HCT116 (cell line): ENCODE results near the gene RPL39L. TPM values are rescaled to one million over a fixed set of nuclear protein-coding genes. Genes with fewer than 3 reads are reported as not detected.
"Not testable (repeated sequence)": the region's sequence is repeated elsewhere in the genome, so short reads cannot be mapped to it uniquely, and the experiment has no call there.

Source experiments
- ATAC-seq: fragments of 200-7000 bp; cut with Tn5 transposase; 2 replicates; pipeline ENCODE4 v1.9.1; 2020; ENCODE audit warnings: mild to moderate bottlenecking, moderate library complexity
- BruUV-seq: library from RNA; stranded (reverse); fragments of 400-500 nt; replicated peaks from 2 replicates; lab custom pipeline; 2021; lab: Mats Ljungman, UMichigan
- CTCF ChIA-PET: fragments of 300-600 bp; sonication (Branson Sonifier 250); formaldehyde crosslinking; loops from one replicate; lab custom pipeline; 2021; ENCODE audit warnings: antibody characterized with exemption; lab: Charles Lee
- POLR2A ChIA-PET: fragments of 300-600, 350-600 bp; sonication (Branson Sonifier 250); formaldehyde crosslinking; loops from one replicate; lab custom pipeline; 2021; ENCODE audit warnings: antibody characterized with exemption; lab: Charles Lee
- RAD21 ChIA-PET, 2 experiments: fragments of 300-600 bp; sonication (Branson Sonifier 250); formaldehyde crosslinking; loops; one replicate each; lab custom pipeline; 2023; ENCODE audit warnings: low total read pairs in 2 of 2; ENCODE audit not compliant: uncharacterized antibody in 2 of 2, unreplicated experiment in 2 of 2, low non-redundant PET in 1 of 2; lab: Charles Lee
- DNase-seq: peaks from one replicate; pipeline ENCODE4 v3.0.0-alpha.2; 2010; ENCODE audit warnings: low read depth, low spot score
- H2AFZ ChIP-seq: fragments of 200-600 bp; shearing (Covaris generic), sonication (generic); 2 replicates; pipeline ENCODE4 v1.6.1; 2017; ENCODE audit warnings: low read depth, mixed run types, mixed read lengths, antibody characterized with exemption, low read length; ENCODE audit not compliant: poor library complexity, severe bottlenecking
- H3K27ac ChIP-seq: 2 replicates; pipeline ENCODE4 v1.5.1; 2012; ENCODE audit warnings: low read depth, low read length
- H3K27me3 ChIP-seq: fragments of 200-600 bp; sonication (generic); 2 replicates; pipeline ENCODE4 v1.6.1; 2016; ENCODE audit warnings: mixed run types, low read length, mixed read lengths; ENCODE audit not compliant: insufficient read depth
- H3K36me3 ChIP-seq, 2 experiments: fragments of 200-500 bp in 1 of 2; fragments of 200-600 bp in 1 of 2; sonication (Bioruptor generic) in 1 of 2; sonication (generic) in 1 of 2; 2 replicates each; pipeline versions ENCODE4 v1.5.1 to v1.6.1; 2014 to 2016; ENCODE audit warnings: low read length in 2 of 2, inconsistent platforms in 1 of 2, mixed read lengths in 1 of 2, mixed run types in 1 of 2; ENCODE audit not compliant: insufficient read depth in 2 of 2, control insufficient read depth in 1 of 2
- H3K4me1 ChIP-seq, 2 experiments: fragments of 200-600 bp in 1 of 2; sonication (generic) in 1 of 2; 2 replicates each; pipeline versions ENCODE4 v1.5.1 to v1.6.1; 2012 to 2017; ENCODE audit warnings: low read length in 2 of 2, inconsistent platforms in 1 of 2, mild to moderate bottlenecking in 1 of 2, mixed read lengths in 1 of 2, mixed run types in 1 of 2, moderate library complexity in 1 of 2; ENCODE audit not compliant: insufficient read depth in 2 of 2, control insufficient read depth in 1 of 2
- H3K4me2 ChIP-seq: fragments of 200-600 bp; sonication (generic); 2 replicates; pipeline ENCODE4 v1.6.1; 2017; ENCODE audit warnings: mixed run types, low read length, mixed read lengths
- H3K4me3 ChIP-seq, 2 experiments: fragments of 200-600 bp in 1 of 2; sonication (generic) in 1 of 2; replicated peaks in 1 of 2; 2 replicates each; pipeline ENCODE4 v1.5.1; 2011 to 2016; ENCODE audit warnings: low read length in 2 of 2, control low read depth in 1 of 2, low read depth in 1 of 2, mild to moderate bottlenecking in 1 of 2, mixed read lengths in 1 of 2, mixed run types in 1 of 2
- H3K79me2 ChIP-seq: fragments of 200-600 bp; sonication (generic); 2 replicates; pipeline ENCODE4 v1.6.1; 2017; ENCODE audit warnings: mild to moderate bottlenecking, mixed run types, low read length, moderate library complexity, mixed read lengths; ENCODE audit not compliant: insufficient read depth
- H3K9ac ChIP-seq: fragments of 200-600 bp; sonication (generic); 2 replicates; pipeline ENCODE4 v1.6.1; 2016; ENCODE audit warnings: low read length, mixed read lengths
- H3K9me2 ChIP-seq: fragments of 200-600 bp; sonication (generic), shearing (Covaris generic); 2 replicates; pipeline ENCODE4 v1.6.1; 2017; ENCODE audit warnings: mixed run types, mild to moderate bottlenecking, moderate library complexity; ENCODE audit not compliant: insufficient read depth
- H3K9me3 ChIP-seq, 2 experiments: fragments of 200-500 bp in 1 of 2; fragments of 200-600 bp in 1 of 2; sonication (Bioruptor generic) in 1 of 2; sonication (generic) in 1 of 2; 2 replicates each; pipeline ENCODE4 v1.6.1; 2014 to 2017; ENCODE audit warnings: low read length in 2 of 2, mixed read lengths in 2 of 2, inconsistent platforms in 1 of 2, low read depth in 1 of 2, mild to moderate bottlenecking in 1 of 2, mixed run types in 1 of 2, moderate library complexity in 1 of 2; ENCODE audit not compliant: control insufficient read depth in 1 of 2, insufficient read depth in 1 of 2
- H4K20me1 ChIP-seq: fragments of 200-600 bp; sonication (generic), shearing (Covaris generic); 2 replicates; pipeline ENCODE4 v1.6.1; 2017; ENCODE audit warnings: mixed run types, mild to moderate bottlenecking, moderate library complexity; ENCODE audit not compliant: insufficient read depth
- intact Hi-C: fragments of 100-400 bp; cut with micrococcal nuclease; formaldehyde crosslinking; loops from 2 replicates; pipeline ENCODE4 v1.10.0; 2022
- total RNA-seq: library from RNA; stranded (reverse); gene quantifications from one replicate; pipeline ENCODE4 v1.2.1, GENCODE V29; 2021; ENCODE audit not compliant: unreplicated experiment
- TF ChIP-seq, protein P1 (sequence below): IDR thresholded peaks from 2 replicates; pipeline ENCODE4 v1.6.1; 2011; ENCODE audit warnings: mild to moderate bottlenecking, low read length, moderate library complexity; ENCODE audit not compliant: insufficient replicate concordance; ENCODE audit errors: extremely low read depth

The RPL39L gene
- total RNA-seq, 1 experiment from 2014 or later, result not detected

DNA sequence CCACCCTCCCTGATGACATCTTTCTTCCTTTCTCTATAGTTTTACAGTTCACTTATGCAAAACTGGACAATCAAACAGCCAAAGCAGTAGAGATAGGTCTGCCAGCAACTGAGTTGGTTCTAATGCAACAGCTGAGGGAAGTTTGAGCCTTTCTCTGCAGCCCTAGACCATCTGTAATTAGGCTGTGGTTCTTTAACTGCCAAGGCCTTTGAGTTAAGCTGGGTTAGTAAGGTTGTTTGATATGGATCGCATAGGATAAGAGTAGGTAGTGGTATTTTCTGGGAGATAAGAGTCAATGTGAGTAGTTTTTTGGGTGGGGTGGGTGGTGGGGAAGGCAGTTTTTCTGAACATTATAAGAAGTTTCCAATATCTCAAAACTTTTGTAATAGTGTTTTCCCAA, 3.0 kb downstream of the RPL39L start (continued):
- TF ChIP-seq, protein P1, sequence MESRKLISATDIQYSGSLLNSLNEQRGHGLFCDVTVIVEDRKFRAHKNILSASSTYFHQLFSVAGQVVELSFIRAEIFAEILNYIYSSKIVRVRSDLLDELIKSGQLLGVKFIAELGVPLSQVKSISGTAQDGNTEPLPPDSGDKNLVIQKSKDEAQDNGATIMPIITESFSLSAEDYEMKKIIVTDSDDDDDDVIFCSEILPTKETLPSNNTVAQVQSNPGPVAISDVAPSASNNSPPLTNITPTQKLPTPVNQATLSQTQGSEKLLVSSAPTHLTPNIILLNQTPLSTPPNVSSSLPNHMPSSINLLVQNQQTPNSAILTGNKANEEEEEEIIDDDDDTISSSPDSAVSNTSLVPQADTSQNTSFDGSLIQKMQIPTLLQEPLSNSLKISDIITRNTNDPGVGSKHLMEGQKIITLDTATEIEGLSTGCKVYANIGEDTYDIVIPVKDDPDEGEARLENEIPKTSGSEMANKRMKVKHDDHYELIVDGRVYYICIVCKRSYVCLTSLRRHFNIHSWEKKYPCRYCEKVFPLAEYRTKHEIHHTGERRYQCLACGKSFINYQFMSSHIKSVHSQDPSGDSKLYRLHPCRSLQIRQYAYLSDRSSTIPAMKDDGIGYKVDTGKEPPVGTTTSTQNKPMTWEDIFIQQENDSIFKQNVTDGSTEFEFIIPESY, result no peak

DNA sequence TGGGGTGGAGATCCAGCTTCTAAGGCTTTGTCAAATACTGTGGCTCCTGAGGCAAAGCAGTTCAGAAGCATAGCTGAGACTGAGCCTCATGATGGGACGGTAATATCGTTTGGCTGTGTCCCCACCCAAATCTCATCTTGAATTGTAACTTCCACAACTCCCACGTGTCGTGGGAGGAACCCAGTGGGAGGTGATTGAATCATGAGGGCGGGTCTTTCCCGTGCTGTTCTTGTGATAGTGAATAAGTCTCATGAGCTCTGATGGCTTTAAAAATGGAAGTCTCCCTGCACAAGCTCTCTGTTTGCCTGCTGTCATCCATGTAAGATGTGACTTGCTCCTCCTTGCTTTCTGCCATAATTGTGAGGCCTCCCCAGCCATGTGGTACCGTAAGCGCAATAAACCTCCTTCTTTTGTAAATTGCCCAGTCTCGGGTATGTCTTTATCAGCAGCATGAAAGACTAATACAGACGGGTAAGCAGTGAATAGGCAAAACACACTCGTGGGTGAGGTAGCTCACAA, 4.1 kb downstream of the RPL39L start:
- H3K4me3 ChIP-seq, H3K27me3 ChIP-seq, DNase-seq, H2AFZ ChIP-seq, H4K20me1 ChIP-seq, H3K9me2 ChIP-seq, H3K4me2 ChIP-seq, H3K36me3 ChIP-seq, BruUV-seq, H3K79me2 ChIP-seq, H3K9ac ChIP-seq, RAD21 ChIA-PET, CTCF ChIA-PET, H3K9me3 ChIP-seq, H3K27ac ChIP-seq, ATAC-seq, H3K4me1 ChIP-seq, POLR2A ChIA-PET, intact Hi-C loops: not testable (repeated sequence)

DNA sequence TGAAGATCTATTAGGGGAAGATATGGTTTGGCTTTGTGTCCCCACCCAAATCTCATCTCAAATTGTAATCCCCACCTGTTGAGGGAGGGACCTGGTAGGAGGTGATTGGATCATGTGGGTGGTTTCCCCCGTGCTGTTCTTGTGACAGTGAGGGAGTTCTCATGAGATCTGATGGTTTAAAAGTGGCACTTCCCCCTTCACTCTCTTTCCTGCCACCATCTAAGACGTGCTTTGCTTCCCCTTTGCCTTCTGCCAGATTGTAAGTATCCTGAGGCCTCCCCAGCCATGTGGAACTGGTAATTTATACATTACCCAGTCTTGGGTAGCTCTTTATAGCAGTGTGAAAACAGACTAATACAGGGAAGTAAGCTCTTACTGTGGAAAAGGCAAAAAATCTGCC, 6.1 kb downstream of the RPL39L start:
- H3K9ac ChIP-seq, CTCF ChIA-PET: not testable (repeated sequence)

More for the DNA sequence above, 6.1 kb downstream of the RPL39L start:
- H3K27ac ChIP-seq, DNase-seq, POLR2A ChIA-PET, H3K27me3 ChIP-seq, H4K20me1 ChIP-seq, RAD21 ChIA-PET, H3K9me2 ChIP-seq, H2AFZ ChIP-seq, H3K4me2 ChIP-seq, ATAC-seq, BruUV-seq, intact Hi-C loops, H3K4me1 ChIP-seq, H3K36me3 ChIP-seq, H3K4me3 ChIP-seq, H3K79me2 ChIP-seq, H3K9me3 ChIP-seq: not testable (repeated sequence)
